GM23338 (cell line): ENCODE results near the gene BIRC5.

ENCODE experiments used
- CTCF ChIP-seq, 2 experiments: fragments of 200-600 bp in 1 of 2; sonication (generic) in 1 of 2; conservative IDR thresholded peaks; 2 replicates each; pipeline versions ENCODE4 v1.5.1 to v1.6.1; 2016 to 2017; ENCODE audit warnings: antibody characterized with exemption in 2 of 2, low read depth in 2 of 2, mild to moderate bottlenecking in 2 of 2, moderate library complexity in 1 of 2
- EZH2 ChIP-seq: fragments of 200-600 bp; sonication (generic); IDR thresholded peaks from one replicate; pipeline ENCODE4 v1.8.0; 2017; ENCODE audit warnings: antibody characterized with exemption, mild to moderate bottlenecking, low read depth; ENCODE audit not compliant: unreplicated experiment
- NANOG ChIP-seq: IDR thresholded peaks from 2 replicates; pipeline ENCODE4 v1.6.1; 2016; ENCODE audit warnings: antibody characterized with exemption, borderline replicate concordance
- POLR2AphosphoS5 ChIP-seq: IDR thresholded peaks from 2 replicates; pipeline ENCODE4 v1.6.1; 2016; ENCODE audit warnings: antibody characterized with exemption, low read depth
- TF ChIP-seq, protein P1 (sequence below): IDR thresholded peaks from one replicate; pipeline ENCODE4 v1.6.1; 2018; ENCODE audit warnings: antibody characterized with exemption; ENCODE audit not compliant: unreplicated experiment

DNA sequence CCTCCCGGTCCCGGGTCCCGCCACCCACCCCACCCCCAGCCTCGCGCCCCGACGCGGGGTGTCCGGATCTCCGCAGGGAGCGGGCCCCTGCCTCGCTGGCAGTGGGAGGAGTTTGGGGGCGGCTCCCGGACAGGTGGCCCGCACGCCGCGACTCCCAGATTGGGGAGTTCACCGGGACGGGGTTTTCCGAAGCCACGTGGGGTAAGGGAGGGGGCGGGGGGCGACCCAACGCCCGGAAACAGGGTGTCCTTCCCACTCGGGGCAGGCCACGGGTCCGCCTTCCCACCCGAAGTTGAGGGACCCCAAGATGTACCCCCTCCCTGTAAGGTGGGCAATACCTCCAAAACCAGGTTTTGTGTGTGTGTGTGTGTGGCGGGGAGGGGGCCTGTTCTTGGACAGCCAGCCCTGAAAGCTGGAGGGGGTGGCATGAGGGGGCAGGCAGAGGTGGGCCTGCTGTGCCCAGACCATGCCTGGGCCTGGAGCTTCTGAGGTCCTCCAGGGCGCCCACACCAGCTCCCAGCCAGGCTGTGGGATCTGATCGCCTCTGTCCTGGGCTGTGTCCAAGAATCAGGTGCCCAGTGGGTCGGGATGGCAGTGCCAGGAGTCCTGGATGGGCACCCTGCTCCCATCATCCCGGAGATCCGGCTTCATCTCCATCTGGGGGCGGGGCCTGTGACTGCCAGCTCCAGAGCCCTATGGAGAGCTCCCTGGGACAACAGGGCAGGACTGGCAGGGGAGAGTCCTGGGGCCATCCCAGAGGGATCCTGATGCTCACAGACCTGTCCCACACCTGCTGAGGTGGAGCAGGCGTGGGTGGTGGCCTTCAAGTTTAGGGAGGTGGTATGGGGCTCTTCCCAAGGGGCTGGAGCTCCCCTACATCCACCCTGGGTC is 44.9 kb upstream of the BIRC5 start:
- no peak for TF ChIP-seq CTCF (conservative IDR thresholded peaks at IDR 0.05; ENCODE audit: low read depth in 2 of 2)
- TF ChIP-seq POLR2AphosphoS5 = no peak
- no peak for TF ChIP-seq EZH2
- TF ChIP-seq, protein P1, sequence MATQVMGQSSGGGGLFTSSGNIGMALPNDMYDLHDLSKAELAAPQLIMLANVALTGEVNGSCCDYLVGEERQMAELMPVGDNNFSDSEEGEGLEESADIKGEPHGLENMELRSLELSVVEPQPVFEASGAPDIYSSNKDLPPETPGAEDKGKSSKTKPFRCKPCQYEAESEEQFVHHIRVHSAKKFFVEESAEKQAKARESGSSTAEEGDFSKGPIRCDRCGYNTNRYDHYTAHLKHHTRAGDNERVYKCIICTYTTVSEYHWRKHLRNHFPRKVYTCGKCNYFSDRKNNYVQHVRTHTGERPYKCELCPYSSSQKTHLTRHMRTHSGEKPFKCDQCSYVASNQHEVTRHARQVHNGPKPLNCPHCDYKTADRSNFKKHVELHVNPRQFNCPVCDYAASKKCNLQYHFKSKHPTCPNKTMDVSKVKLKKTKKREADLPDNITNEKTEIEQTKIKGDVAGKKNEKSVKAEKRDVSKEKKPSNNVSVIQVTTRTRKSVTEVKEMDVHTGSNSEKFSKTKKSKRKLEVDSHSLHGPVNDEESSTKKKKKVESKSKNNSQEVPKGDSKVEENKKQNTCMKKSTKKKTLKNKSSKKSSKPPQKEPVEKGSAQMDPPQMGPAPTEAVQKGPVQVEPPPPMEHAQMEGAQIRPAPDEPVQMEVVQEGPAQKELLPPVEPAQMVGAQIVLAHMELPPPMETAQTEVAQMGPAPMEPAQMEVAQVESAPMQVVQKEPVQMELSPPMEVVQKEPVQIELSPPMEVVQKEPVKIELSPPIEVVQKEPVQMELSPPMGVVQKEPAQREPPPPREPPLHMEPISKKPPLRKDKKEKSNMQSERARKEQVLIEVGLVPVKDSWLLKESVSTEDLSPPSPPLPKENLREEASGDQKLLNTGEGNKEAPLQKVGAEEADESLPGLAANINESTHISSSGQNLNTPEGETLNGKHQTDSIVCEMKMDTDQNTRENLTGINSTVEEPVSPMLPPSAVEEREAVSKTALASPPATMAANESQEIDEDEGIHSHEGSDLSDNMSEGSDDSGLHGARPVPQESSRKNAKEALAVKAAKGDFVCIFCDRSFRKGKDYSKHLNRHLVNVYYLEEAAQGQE = no peak
- no peak for TF ChIP-seq NANOG
